Brain microvascular endothelial cell (primary cell): ENCODE measurements around the gene PSD4.

Source experiments
- DNase-seq: peaks from one replicate; pipeline ENCODE4 v3.0.0-alpha.2; 2020
- H3K27ac ChIP-seq: fragments of 250-450 bp; sonication (Bioruptor Pico); 2 replicates; pipeline ENCODE4 v1.5.1; 2020; ENCODE audit warnings: mild to moderate bottlenecking, moderate library complexity
- H3K27me3 ChIP-seq: fragments of 250-450 bp; sonication (Bioruptor Pico); replicated peaks from 2 replicates; pipeline ENCODE4 v1.5.1; 2020; ENCODE audit warnings: mild to moderate bottlenecking
- H3K36me3 ChIP-seq: fragments of 250-450 bp; sonication (Bioruptor Pico); replicated peaks from 2 replicates; pipeline ENCODE4 v1.5.1; 2020; ENCODE audit warnings: mild to moderate bottlenecking
- H3K4me3 ChIP-seq: 2 replicates; pipeline ENCODE4 v1.5.1; 2011; ENCODE audit warnings: low read depth, mild to moderate bottlenecking, control low read depth, low read length, moderate library complexity
- in situ Hi-C: cut with HindIII; loops from 2 replicates; pipeline ENCODE4 v1.10.0; 2017; ENCODE audit warnings: low sequenced_read_pairs, low pct_ligation_motif_present
- TF ChIP-seq, protein P1 (sequence below): IDR thresholded peaks from 2 replicates; pipeline ENCODE4 v1.5.1; 2011; ENCODE audit warnings: low read depth, mild to moderate bottlenecking, moderate library complexity, low read length, control low read depth, inconsistent platforms; ENCODE audit errors: missing control alignments

PSD4 gene

DNA sequence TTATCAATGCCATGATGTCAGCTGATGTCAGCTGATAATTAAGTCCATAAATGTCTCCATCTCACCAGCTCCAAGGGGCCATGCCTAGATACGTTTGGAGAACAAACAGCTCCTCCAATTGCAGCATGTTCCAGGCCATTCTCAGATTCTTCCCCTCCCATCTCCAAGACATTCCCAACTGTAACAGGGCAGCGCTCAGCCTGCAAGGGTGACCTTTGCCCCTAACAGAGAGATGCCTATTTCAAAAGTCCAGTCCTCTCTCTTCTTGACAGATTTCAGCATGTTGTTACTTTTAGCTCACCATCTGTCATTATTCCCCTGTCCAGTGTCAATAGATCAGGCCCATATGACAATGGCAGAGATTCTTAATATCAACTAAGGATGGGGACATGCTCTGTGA is 9.9 kb downstream of the PSD4 start:
- TF ChIP-seq, protein P1, sequence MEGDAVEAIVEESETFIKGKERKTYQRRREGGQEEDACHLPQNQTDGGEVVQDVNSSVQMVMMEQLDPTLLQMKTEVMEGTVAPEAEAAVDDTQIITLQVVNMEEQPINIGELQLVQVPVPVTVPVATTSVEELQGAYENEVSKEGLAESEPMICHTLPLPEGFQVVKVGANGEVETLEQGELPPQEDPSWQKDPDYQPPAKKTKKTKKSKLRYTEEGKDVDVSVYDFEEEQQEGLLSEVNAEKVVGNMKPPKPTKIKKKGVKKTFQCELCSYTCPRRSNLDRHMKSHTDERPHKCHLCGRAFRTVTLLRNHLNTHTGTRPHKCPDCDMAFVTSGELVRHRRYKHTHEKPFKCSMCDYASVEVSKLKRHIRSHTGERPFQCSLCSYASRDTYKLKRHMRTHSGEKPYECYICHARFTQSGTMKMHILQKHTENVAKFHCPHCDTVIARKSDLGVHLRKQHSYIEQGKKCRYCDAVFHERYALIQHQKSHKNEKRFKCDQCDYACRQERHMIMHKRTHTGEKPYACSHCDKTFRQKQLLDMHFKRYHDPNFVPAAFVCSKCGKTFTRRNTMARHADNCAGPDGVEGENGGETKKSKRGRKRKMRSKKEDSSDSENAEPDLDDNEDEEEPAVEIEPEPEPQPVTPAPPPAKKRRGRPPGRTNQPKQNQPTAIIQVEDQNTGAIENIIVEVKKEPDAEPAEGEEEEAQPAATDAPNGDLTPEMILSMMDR: no peak
- in situ Hi-C loops: no loop called here

DNA sequence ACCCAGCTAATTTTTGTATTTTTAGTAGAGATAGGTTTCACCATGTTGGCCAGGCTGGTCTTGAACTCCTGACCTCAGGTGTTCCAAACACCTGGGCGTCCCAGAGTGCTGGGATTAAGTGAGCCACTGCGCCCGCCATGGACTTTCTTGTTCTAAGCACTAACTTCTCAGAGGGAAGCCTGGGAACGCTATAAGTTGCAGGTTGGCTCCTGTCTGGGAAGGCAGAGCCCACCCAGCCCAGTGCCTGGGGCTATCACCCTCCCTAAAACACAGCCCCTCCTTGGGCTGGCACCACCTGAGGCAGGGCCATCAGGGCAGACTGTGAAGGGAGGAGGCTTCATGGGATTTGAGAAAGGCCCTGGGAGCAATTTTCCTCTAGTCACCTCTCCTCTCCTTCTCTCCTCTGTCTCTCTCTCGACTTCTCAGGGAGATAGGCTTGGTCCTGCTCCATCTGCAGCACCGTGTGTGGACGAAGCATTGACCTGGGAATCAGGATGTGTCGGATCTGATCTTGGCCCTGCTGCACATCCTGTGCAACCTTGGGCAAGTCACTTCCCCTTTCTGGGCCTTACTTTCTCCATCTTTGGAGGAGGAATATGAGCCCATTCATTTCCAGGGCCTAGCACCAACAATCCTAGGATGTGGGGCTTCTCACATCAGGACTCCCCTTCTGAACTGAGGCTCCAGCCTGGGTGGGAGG is 10.9 kb downstream of the PSD4 start:
- DNase-seq: no peak
- Histone ChIP-seq H3K36me3 (no peaks in the 10 kb centered on the region), H3K4me3 (no peak overlapping the region), H3K27me3 (no peaks in the 10 kb centered on the region), H3K27ac (no peak overlapping the region)
- TF ChIP-seq, protein P1: no peak
- in situ Hi-C loops: no loop called here

More for the DNA sequence above, 9.9 kb downstream of the PSD4 start:
- no peaks in the 10 kb centered on the region for H3K36me3 ChIP-seq
- H3K4me3 ChIP-seq: no peak overlapping the region
- no peak overlapping the region for H3K27ac ChIP-seq
- no peak for DNase-seq
- H3K27me3 ChIP-seq: no peaks in the 10 kb centered on the region

DNA sequence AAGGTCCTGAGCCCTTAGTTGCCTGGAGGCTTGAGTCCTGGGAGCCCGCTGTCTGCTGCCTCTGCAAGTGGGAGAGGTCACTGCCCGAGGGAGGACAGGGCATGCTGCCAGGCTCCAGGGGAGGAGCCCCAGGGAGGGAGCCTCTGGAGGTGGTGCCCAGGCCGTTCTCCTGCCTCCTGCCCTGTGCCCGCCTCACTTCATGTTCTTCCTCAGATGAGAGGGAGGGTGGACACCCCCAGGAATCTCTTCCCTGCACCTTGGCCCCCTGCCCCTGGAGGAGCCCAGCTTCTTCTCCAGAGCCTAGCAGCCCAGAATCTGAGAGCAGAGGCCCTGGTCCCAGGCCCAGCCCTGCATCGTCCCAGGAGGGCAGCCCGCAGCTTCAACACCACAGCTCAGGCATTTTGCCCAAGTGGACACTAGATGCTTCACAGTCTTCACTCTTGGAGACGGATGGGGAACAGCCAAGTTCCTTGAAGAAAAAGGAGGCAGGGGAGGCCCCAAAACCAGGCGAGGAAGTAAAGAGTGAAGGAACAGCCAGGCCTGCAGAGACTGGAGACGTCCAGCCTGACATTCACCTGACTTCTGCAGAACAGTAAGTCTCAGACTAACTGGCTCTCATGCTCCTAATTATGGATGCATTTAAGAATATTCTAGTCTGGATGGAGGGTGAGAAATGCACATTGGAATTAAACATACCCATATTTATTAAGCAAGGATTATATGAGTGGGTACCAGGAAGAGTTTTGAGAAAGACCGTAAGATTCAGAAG is 12.1 kb downstream of the PSD4 start:
- in situ Hi-C loops: no loop called here
- Histone ChIP-seq H3K27me3 (no peaks in the 10 kb centered on the region), H3K4me3 (no peak overlapping the region), H3K36me3 (no peaks in the 10 kb centered on the region), H3K27ac (no peak overlapping the region)
- TF ChIP-seq, protein P1: no peak
- no peak for DNase-seq

DNA sequence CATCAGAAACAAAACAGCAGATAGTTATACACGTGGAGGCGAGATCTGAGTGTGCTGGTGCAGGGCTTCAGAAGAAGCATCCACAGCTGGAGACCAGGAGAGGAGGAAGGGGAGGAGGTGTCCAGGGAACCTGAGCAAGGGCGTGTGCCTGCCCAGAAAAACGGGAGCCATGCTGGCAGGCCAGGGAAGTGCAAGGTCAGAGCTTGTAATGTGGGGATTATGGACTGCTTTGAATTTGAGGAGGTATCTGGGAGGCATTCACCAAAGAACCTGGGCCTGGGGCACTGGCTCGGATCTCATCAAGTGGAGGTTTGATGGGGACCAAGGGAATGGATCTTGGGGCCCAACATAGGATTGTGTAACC is 12.6 kb downstream of the PSD4 start:
- TF ChIP-seq, protein P1: no peak
- Histone ChIP-seq H3K4me3 (no peak overlapping the region), H3K36me3 (no peaks in the 10 kb centered on the region), H3K27me3 (no peaks in the 10 kb centered on the region), H3K27ac (no peak overlapping the region)
- DNase-seq: no peak
- in situ Hi-C loops: no loop called here

DNA sequence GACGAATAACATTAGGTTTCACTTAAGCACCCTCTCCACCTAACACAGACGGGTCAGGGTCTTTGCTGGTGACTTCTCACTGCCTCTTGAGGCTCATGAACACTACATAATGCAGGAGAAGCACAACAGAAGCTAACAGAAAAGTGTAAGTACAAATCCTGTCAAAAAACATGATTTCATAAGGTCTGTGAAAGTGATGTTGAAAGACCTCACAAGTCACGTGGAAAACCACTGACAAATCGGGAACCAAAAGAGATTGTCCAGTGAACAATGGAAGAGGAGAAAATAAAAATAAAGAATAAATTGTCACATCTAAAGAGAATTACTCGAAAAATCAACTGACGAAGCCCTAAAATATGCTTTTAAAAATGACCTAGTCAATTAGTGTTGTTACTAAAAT is 14.0 kb downstream of the PSD4 start:
- TF ChIP-seq, protein P1: no peak
- H3K4me3 ChIP-seq: no peak overlapping the region
- DNase-seq: no peak
- in situ Hi-C loops: no loop called here
- H3K27me3 ChIP-seq: no peaks in the 10 kb centered on the region
- no peak overlapping the region for H3K27ac ChIP-seq
- no peaks in the 10 kb centered on the region for H3K36me3 ChIP-seq
